LNCaP clone FGC (cell line): ENCODE data around the gene ST8SIA5.

Source experiments
- DNase-seq: peaks from one replicate; pipeline ENCODE4 v3.0.0-alpha.2; 2011; ENCODE audit warnings: low read depth
- H3K4me3 ChIP-seq: 2 replicates; pipeline ENCODE4 v1.5.1; 2011; ENCODE audit warnings: mild to moderate bottlenecking, low read depth, low read length, control low read depth
- TF ChIP-seq, protein P1 (sequence below): IDR thresholded peaks from 2 replicates; pipeline ENCODE4 v1.5.1; 2012; ENCODE audit warnings: mild to moderate bottlenecking; ENCODE audit not compliant: control insufficient read depth, insufficient read depth; ENCODE audit errors: extremely low read depth

The ST8SIA5 gene

DNA sequence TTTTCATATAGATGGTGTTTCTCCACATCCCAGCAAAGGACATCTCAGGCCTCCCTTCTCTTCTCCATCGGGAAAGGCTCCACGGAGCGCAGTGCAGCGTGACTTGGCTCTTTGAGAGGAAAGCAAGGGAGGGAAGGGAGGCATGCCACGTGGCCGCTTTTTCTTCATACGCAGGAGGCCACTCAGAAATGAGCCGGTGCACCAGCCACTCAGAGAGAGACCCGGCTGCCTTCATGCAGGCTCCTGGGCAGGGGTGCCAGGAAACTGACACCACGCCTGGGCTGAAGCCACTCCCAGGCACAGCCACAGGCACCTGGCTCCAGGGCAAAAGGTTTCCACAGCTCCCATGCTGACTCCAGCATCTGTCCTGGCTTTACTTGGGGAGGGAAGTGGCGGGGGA, 88.7 kb downstream of the ST8SIA5 start:
- TF ChIP-seq, protein P1, sequence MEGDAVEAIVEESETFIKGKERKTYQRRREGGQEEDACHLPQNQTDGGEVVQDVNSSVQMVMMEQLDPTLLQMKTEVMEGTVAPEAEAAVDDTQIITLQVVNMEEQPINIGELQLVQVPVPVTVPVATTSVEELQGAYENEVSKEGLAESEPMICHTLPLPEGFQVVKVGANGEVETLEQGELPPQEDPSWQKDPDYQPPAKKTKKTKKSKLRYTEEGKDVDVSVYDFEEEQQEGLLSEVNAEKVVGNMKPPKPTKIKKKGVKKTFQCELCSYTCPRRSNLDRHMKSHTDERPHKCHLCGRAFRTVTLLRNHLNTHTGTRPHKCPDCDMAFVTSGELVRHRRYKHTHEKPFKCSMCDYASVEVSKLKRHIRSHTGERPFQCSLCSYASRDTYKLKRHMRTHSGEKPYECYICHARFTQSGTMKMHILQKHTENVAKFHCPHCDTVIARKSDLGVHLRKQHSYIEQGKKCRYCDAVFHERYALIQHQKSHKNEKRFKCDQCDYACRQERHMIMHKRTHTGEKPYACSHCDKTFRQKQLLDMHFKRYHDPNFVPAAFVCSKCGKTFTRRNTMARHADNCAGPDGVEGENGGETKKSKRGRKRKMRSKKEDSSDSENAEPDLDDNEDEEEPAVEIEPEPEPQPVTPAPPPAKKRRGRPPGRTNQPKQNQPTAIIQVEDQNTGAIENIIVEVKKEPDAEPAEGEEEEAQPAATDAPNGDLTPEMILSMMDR: no peak
- H3K4me3 ChIP-seq: no peak overlapping the region
- DNase-seq: no peak

DNA sequence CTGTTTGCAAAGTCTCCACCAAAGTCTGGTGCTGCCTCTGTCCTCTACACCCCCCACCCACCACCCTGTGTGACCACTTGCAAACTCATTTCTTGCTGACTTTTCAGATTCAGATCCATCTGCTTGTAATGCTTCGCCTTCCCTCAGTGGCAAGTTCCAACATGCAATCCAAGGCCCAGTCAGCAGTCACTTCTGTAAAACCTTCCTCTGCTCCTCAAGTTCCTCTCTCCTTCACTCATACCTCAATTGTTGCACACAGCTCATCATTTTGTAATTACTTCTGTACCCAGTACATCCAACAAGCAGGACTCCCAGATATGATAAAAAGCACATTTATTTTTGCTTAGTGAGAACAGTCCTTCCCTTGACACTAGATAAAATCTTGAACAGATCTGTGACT, 93.3 kb downstream of the ST8SIA5 start:
- no peak for DNase-seq
- TF ChIP-seq, protein P1: no peak
- no peak overlapping the region for H3K4me3 ChIP-seq

DNA sequence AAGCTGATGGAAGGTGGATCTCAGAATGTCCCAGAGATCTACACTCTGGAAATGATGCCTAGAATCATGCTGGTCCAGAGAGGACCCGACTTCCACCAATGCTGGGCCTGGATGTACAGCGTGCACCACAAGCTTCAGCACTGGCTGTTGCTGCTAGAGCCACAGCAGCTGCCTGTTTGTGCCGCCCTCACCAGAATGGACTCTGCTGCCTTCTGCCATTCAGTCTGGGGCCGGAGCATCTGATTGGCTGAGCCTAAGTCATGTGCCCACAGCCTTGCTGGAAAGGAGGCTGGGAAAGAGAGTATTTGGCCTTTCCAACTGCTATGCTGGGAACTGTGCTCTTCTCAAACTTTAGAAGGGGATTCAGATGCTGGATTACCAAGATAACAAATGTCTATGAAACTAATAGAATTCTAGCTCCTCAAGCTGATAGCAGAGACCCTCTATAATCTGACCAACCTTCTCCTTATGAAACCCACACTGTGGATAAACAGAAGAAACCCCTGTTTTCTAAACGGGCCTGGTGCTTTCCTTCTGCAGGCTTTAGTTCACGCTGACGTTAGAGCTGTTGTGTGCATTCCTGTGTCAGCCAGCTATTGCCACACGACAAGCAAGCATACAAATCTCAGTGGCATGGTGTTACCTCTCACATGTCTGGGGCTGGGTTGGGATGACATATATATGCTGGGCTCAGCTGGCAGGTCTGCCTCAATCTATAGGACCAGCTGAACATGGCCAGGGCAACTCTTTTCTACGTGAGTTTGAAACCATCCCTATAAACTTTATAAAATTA, 95.7 kb downstream of the ST8SIA5 start:
- DNase-seq: no peak
- TF ChIP-seq, protein P1: no peak
- H3K4me3 ChIP-seq: no peak overlapping the region

DNA sequence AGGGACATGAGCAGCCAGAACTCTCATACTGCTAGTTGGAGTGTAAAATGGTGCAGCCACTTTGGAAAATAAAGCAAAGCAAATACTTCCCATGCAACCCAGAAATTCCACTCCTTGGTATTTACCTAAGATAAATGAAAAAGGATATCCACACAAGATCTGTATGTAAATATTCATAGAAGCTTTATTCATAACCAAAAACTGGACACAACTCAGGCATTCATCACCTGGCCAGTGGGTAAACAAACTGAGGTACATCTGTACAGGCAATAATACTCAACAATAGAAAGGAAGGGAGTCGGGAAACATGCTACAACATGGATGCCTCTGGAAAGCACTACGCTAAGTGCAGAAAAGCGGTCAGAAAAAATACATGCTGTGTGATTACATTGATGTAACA, 97.4 kb downstream of the ST8SIA5 start:
- peak; percentile 53 for DNase-seq
- TF ChIP-seq, protein P1: no peak
- H3K4me3 ChIP-seq: no peak overlapping the region

DNA sequence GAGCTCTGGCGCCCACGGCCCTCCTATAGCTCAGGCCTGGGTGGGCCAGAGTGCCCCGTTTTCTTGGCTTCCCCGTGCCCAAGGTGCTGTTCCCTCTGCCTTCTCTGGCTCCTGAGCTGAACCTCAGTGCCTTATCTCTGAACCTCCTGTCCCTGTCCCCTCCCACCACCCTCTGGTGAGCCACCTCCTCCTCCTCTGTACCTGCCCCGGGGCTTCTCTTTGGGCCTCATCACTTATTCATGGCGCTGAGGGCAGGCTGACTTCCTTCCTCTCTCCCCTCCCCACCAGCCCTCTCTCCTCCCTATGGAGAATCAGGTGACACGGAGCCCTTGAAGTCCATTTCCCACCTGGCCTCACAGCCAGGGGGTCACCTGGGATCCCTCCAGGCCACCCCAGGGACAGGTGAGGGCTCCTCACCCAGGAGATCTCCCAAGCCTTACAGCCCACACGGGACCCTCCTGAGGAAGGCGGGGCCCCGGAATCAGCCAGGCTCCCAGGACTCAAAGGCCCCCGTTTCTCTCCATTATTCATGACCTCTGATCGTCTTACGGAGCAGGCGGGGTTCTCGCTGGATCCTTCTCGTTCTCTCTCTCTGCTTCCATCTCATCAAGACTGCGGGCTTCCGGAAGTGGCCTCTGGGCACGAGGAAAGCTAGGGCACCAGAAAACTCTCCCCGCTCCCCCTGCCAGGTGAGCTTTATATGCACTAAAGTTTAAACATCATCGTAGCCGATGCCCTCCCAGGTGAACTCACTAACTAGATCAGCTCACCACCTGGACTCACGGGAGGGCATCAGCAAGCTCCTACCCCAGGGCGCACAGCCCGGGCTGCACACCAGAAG, 99.5 kb downstream of the ST8SIA5 start, which contains the start of gene LOXHD1:
Gene LOXHD1 (minus strand): TSS at position 106 of the 841 bp plus-strand sequence. CDS start 187 bp downstream, outside the sequence.
- H3K4me3 ChIP-seq: no peak within 1 kb of the TSS
- DNase-seq: no peak
- TF ChIP-seq, protein P1: no peak

DNA sequence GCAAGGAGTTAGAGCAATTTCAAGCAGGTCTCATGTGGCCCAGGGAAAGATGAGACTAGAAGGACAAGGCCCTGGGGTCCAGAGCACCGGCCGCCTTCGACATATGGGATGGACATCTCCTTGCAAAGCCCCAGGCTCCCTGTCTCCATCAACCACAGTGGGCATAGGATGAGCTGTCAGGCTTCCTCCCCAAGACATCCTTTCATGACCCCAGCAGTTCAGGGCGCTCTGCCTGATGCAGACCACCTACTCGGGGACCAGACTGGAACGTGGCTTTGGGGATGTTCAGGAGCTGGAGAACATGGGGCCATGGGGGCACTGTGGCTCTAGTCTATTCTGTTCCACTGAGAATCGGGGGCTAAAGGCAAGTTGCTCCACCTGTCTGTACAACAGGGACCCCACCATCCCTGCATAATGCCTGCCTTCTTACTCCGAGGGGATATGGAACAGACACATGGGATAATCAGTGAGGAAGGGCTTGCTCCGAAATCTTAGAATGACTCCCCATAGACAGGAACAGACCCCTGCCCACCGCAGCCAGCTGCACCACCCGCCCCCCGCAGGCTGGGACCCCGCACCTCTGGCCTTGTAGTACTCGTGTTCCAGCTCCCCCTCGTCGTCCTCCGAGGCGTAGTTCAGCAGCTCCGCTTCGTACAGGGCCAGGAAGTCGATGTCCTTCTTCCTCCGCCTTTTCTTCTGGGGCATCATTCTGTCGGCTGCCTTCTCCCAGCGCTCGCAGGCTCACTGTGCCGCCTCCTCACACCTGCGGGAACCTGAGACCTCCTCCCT, 100.3 kb downstream of the ST8SIA5 start:
- TF ChIP-seq, protein P1: no peak
- DNase-seq: no peak
- H3K4me3 ChIP-seq: no peak overlapping the region
